HG03469 (cell line): ENCODE measurements around the gene CHRFAM7A.
A peak's percentile ranks its signal among the peaks of the same experiment; 100 is the strongest.
"Not testable (repeated sequence)": the region's sequence is repeated elsewhere in the genome, so short reads cannot be mapped to it uniquely, and the experiment has no call there.

Source experiments
- ATAC-seq: cut with Tn5 transposase; IDR thresholded peaks from one replicate; pipeline ENCODE4 v1.9.1; 2021; ENCODE audit warnings: mild to moderate bottlenecking, moderate library complexity, moderate number of reproducible peaks; ENCODE audit not compliant: unreplicated experiment

The CHRFAM7A gene

DNA sequence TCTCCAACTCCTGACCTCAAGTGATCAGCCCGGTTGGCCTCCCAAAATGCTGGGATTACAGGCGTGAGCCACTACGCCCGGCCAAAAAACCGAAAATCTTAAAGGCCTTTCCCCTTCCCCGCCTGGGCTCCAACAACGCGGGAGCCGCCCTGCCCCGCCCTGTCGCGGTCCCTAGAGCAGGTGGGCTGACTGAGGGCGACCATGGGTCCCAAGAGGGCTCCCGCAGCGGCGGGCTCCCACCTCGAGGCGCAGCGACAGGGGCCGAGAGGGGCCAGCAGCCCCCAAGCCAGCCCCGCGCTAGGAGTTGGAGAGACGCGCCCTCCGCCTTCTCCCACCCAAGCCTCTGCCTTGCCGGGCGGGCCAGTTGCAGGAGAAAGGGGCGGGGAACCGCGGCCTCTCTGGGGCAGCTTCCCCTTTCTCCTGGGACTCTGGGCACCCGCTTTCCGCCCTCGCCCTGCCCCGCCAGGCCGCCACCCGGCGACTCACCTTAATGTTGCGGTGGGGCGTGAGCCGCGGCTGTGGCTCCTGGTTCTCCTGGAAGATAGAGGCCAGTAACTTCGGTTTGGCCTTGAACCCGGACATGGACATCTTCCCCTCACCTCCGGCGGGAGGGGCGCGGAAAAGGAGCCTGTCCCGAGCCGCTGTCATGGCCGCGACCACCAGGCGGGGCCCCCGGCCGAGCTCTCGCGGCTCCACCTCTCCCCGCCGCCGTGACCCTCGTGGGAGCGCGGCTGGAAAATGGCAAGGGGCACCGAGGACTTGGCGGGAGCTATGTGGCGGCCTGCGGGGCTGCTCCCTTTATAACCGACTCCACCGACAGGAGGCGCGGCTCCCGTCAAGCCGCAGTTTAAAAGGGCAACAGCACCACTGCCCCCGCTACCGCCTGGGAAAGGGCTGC is at the start of gene CHRFAM7A:
CHRFAM7A (minus strand) TSS at position 775 of the 898 bp plus-strand sequence. CDS start 10,189 bp downstream, outside the sequence.
- not testable (repeated sequence) for ATAC-seq

DNA sequence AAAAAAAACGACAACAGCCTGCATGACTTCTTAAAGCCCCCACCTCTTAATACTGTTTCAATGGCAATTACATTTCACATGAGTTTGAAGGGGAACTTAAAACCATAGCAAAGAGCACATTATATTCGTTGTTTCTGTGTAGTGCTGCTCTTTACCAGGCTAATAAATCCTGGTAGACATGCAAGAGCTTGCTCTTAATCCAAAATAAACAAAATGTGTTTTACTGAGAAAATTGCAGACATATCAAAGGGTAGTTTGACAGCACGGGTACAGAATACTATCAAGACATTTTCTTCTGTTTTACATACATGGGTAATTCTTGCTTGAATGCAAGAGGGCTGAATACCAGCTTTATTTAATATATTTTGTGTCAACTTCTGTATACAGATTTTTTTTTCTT is 45.0 kb upstream of the CHRFAM7A start:
- ATAC-seq: not testable (repeated sequence)

DNA sequence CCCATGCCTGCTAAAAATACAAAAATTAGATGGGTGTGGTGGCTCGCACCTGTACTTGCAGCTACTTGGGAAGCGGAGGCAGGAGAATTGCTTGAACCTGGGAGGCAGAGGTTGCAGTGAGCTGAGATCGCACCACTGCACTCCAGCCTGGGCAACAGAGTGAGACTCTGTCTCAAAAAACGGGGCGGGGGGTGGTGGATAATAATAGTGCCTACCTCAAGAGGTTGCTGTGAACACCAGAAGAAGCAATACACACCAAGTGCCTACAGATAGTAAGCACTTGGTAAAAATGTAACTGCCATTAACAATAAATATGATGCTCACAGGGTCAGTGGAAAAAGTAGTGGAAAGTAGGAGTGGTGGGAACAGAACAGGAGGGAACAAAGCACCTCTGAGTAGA is 42.5 kb upstream of the CHRFAM7A start:
- ATAC-seq: not testable (repeated sequence)

DNA sequence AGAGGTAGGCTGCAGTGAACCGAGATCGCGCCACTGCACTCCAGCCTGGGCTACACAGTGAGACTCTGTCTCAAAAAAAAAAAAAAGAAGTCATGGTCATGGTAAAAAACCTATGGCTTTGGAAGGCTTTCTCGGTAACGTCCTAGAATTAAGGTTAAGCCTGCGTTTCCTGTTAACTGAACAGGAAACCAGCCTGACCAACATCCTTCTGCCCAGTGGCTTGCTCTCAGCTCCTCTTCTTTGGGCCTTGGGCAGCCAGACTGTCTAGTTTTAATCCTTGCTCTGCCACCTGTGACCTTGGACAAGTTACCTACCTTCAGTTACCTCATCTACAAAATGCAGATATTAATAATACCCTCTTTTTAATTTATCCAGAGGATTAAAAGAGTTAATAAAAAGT is 27.4 kb upstream of the CHRFAM7A start:
- not testable (repeated sequence) for ATAC-seq

DNA sequence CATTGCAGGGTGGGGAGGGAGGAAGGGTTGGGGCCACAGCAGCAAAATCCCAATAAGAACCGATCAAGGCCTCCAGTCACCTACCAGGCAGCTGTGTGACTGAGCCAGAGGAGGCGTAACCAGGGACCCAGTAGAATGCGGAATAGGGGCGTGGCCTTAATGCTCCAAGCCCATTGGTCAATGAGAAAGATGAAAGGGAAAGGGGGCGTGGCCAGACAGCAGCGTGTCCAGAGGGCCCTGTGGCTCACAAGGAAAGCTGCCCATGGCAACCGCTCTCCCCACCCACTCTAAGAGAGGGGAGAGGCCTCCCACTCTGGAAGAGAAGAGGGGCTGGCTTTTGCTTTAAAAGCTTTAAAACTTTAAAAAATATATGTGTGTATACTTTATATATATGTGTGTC is 20.8 kb upstream of the CHRFAM7A start, which contains the start of gene GOLGA8R:
GOLGA8R (minus strand) TSS at position 101 of the 400 bp plus-strand sequence; CDS start at position 3, 98 bp downstream.
- not testable (repeated sequence) for ATAC-seq

DNA sequence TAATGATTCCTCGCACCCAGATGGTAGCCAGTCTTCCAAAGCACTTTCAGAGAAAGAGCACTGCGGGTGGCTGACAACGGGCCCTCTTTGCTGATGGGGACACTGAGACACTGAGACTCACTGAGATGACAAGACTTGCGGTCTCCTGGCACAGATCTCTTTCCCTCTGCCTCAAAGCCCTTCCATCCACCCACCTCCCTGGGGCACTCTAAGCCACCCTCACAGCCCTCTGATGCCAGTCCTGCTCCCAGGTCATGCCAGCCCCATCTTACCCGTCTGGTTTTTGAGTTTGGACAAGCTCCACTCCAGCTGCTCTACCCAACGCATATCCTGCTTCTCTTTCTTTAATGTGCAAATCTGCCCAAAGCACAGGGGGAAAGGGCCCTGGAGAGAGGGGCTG is 14.3 kb upstream of the CHRFAM7A start:
- ATAC-seq: not testable (repeated sequence)

DNA sequence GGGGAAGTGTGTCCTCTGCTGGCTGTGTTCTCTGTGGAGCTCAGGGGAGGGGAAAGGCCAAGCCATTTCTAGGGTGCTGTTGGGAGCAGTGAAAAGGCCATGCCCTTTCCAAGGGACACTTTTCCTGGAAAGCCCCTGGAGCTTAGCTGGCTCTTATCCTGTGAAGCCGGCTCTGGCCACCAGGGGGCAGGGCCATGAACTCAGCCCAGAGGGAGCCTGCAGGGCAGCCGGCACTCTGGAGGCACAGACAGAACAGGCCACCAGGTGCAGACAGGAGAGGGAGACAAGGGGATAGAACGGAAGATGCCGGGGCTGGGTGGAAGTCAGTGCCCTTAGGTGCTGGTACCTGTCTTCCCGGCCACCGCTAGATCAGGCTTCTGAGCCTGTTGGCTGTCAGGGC is 5.6 kb upstream of the CHRFAM7A start:
- ATAC-seq: not testable (repeated sequence)

DNA sequence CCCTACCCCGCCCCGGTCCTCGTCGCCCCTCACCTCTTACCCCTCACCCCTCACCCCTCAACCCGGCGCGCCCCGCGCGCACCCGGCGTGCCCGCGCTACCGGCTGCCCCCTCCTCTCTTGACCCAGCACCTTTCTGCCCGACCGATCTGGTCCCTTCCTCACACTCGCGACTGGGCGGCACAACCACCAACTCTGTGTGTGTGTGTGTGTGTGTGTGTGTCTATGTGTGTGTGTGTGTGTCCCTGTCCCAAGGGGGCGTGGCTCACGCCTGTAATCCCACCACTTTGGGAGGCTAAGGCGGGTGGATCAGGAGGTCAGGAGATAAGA is 288 bp upstream of the CHRFAM7A start:
- not testable (repeated sequence) for ATAC-seq

DNA sequence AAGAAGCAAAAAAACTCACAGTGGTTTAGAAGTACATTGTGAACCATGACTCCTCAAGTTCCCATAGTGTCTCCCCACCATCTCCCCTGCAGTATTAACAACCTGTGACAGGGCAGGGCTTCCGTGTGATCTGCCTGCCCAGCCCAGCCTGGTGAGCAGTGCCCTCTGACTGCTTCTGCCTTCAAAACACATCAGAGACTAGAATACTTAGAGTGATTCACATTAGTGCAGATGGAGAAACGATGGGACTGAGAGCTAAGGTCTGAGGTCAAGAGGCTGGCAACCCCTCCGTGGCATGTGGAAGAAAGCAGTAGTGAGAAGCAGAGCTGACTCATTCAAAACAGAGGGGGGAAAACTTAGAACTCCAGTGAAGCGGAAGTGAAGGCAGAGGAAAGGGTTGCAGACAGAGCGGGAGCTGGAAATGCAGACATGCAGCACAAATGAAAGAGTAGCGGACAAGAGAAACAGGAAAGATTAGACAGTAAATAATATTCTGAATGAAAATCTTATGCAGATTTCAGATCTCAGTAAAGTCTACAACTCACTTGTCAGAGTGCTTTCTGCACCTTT is 6.9 kb downstream of the CHRFAM7A start:
- not testable (repeated sequence) for ATAC-seq

DNA sequence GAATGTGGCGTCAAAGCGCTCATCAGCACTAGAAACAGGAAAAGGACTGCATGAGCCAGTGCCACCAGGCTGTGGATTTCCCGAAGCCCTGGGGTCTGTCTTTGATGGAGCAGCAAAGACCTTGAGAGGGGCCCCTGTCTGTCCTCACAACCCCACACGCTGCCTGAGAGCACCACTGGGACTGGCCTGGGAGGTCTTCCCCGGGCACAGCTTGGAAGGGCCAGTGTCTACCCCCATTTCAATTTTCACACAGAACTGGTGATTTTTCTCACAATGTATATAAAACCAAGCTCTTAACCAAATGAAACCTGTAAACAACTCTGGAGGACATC is 16.3 kb downstream of the CHRFAM7A start:
- ATAC-seq: not testable (repeated sequence)

DNA sequence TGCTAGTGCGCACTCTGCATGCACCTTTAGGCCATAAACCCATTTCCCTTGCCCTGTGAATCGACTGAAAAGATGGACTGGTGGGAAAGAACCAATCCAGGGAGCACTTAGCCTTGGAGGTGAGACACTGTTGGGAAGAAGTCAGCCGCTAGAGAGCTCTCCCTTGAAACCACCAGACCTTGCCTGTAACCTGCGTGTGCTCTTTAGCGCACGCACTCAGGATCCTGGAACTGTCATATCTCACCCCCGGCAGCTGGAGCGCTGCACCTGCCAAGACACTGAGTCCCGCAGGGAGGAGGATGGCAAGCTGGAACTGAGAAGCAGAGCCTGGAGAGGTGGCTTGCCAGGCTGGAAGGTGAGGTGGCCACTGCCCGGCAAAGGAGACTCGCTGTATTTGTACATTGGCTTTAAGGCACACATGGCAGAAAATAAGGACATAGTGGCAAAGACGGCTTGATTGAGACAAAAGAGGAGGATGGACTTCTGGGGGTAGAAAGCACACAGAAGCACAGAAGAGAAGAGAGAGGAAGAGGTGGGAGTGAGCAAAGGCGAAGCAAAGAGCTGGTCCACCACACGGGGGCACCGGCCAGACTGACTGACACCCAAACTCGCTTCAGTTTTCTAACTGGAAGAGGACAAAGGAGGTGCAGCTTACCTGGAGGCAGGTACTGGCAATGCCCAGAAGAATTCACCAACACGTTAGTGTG is 16.8 kb downstream of the CHRFAM7A start:
- ATAC-seq: not testable (repeated sequence)

DNA sequence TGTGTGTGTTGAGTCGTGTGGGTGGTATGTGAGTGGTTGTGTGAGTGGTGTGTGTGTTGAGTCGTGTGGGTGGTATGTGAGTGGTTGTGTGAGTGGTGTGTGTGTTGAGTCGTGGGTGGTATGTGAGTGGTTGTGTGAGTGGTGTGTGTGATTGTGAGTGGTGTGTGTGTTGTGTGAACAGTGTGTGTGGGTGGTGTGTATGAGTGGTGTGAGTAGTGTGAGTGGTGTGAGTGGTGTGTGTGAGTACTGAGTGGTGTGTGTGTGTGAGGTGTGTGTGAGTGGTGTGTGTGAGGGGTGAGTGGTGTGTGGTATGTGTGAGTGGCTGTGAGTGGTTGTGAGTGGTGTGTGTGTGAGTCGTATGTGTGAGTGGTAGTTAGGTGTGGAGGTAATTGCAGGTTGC is 17.5 kb downstream of the CHRFAM7A start:
- ATAC-seq: not testable (repeated sequence)

DNA sequence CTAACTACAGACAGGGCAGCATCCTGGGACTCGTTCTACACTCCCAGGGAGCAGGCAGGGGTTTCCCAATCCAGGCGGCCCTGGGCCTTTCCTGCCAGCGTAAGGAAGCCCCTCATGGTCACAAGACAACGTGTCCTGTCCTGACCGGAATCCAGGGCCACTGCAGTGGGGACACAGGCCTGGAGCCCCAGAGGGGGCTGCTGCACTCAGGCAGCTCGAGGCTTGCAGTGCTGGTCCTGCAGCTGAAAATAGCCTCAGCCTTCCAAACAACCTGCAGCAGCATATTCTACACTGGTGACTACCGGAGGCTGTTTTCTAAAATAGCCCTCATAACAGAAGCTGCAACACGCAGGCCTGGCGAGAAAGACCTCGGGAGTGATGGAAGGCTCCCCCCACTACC is 18.5 kb downstream of the CHRFAM7A start:
- not testable (repeated sequence) for ATAC-seq

DNA sequence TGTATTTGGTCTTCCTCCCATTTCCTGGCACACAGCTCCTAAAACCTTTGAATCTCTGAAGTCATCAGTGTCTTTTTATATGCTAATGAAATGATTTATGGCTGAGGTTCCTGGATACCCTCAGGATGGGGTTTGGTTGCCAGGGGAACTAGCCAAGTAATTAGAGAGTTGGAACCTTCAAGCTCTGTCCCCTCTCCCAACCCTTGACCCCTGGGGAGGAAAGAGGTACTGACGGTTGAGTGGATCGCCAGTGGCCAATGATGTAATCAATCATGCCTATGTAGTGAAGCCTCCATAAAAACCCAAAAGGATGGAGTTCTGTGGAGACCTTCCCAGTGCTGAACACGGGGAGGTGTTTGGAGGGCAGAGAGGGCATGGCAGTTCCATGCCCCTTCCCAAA is 25.1 kb downstream of the CHRFAM7A start:
- not testable (repeated sequence) for ATAC-seq

DNA sequence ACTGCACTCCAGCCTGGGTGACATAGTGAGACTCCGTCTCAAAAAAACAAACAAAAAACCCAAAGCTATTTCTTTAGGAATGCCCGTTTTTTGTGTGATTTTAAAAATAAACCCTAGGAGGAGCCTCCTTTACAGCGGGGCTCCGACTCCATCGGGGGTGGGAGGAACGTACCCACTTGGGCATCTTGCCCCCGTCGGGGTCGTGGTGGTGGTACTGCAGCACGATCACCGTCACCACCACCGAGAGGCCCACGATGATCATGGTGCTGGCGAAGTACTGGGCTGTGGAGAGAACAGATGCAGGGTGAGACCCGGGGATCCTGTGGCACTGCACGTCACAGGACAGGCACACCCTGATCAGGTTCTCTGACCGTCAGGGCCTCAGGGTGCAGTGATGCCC is 26.1 kb downstream of the CHRFAM7A start:
- not testable (repeated sequence) for ATAC-seq

DNA sequence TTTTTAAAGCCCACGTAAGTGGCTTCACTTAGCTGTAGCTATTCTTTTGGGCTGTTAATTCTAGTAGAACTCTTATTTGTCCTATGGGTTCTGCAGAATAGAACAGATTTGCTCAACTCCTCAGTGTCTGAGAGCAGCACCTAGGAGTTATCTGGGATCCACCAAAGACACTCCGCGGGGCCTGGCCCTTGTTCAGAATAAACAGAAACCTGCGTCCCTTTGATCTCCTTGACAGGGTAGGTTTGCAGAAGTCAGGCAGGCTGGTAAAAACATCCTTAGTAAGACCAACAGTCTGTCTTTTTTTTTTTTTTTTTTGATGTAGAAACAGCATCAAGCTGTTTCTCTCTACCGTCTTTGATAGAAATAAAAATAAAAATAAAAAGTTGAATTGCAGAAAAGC is 31.9 kb downstream of the CHRFAM7A start:
- not testable (repeated sequence) for ATAC-seq

DNA sequence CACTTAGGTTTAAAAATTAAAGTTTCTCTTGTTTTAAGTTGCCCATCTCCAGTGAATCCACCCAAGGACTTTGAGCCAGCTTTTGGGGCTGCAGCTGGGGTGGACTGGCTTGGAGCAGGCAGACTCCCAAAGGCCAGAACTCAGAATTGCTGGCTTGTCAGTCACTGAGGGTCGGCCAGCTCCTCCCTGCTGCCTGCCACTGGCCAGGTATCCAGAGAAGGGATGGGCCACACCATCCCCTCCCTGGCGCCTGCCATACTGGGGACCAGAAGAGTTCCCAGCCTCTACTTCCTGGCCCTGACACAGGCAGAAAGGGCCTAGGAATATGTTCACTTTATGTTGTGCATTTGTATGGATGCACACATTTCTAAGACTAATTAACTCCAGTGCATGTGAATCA is 32.4 kb downstream of the CHRFAM7A start:
- ATAC-seq: not testable (repeated sequence)

DNA sequence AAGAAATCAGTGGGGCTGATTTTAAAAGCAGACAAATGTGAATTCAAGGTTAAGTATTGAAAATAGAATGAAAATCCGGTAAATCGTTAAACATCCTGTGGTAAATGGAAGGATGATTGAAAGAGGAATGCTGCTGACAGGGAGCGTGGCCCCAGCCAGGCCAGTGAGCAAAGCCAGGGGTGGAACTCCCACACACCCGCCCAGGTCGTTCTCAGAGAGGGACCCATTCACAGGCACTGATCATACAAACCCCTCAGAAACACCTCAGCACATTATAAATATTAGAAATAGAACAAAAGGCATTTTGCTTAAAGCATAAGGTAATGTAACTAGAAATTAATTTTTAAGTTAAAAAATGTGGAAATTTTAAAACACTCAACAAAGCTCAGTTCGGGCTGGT is 38.3 kb downstream of the CHRFAM7A start:
- ATAC-seq: not testable (repeated sequence)

DNA sequence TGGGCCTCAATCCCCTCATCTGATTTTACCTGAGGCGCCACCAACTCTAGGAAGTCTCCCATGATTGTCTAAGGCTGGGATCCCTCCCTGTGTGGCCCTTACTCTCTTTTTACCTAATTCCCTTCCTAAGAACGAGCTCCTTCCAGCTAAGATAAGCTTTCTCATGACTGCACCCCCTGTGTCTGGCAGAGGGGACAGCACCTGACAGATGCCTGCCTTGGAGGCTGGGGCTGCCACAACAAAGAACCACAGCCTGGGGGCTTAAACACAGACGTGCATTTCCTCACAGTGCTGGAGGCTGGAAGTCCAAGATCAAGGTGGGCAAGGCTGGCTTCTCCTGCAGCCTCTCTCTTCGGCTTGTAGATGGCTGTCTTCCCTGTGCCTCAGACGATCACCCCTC is 43.5 kb downstream of the CHRFAM7A start:
- ATAC-seq: not testable (repeated sequence)

DNA sequence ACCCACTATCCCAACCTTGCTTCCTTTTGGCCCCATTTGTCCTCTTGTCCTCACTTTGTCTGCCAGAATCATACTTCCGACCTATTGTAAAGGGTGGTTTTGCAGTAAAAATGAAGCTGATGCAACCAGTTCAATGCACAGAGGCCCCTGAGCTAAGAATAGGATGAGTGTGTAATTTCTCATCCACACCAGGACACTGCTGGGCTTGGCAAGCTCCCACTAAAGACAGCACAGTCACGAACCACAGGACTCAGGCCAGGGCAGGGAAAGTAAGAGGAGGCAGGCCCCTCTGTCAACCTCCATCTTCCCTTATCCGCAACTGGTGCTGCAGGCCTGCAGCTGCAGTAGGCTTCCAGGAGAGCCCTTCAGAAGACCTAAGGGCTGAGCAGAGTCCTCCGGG is 56.8 kb downstream of the CHRFAM7A start:
- not testable (repeated sequence) for ATAC-seq

DNA sequence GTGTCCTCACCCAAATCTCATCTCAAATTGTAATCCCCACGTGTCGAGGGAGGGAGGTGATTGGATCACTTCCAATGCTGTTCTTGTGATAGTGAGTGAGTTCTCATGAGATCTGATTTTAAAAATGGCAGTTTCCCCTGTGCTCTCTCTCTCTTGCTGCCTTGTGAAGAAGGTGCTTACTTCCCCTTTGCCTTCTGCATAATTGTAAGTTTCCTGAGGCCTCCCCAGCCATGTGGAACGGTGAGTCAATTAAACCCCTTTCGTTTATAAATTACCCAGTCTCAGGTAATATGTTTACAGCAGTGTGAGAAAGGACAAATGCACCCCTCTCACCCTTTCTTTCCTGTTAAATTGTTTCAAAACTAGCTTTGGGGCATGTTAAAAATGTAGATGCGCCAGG is 59.2 kb downstream of the CHRFAM7A start:
- ATAC-seq: peak; percentile 74
